H1 (cell line): ENCODE data around the gene ZNF777. TPM values are rescaled to one million over a fixed set of nuclear protein-coding genes. Genes with fewer than 3 reads are reported as not detected.

Experiments
- CTCF ChIA-PET: fragments of 300-600 bp; sonication (Branson Sonifier 250); formaldehyde crosslinking; loops from one replicate; lab custom pipeline; 2021; ENCODE audit not compliant: partially characterized antibody; lab: Charles Lee
- POLR2A ChIA-PET: fragments of 300-600 bp; sonication (Branson Sonifier 250); formaldehyde crosslinking; loops from one replicate; lab custom pipeline; 2021; ENCODE audit warnings: inconsistent platforms; ENCODE audit not compliant: partially characterized antibody; lab: Charles Lee
- DNase-seq, 2 experiments: peaks; one replicate each; pipeline versions ENCODE4 v3.0.0 to v3.0.0-alpha.2; 2010 to 2022; ENCODE audit warnings: low spot score in 2 of 2, low read depth in 1 of 2, mixed read lengths in 1 of 2
- FAIRE-seq: peaks from 2 replicates; lab custom pipeline; 2011; peaks lifted over from hg19 to GRCh38; lab: Jason Lieb, UNC
- H2AFZ ChIP-seq: 2 replicates; pipeline ENCODE4 v1.8.1; 2012; ENCODE audit warnings: low read length, inconsistent platforms
- H2AK5ac ChIP-seq: 2 replicates; pipeline ENCODE4 v1.6.1; 2013; ENCODE audit warnings: low read depth, low read length
- H2BK120ac ChIP-seq: replicated peaks from 2 replicates; pipeline ENCODE3; 2013; ENCODE audit warnings: low read depth, low read length, inconsistent platforms
- H2BK12ac ChIP-seq: 2 replicates; pipeline ENCODE4 v1.6.1; 2013; ENCODE audit warnings: low read depth, low read length
- H2BK15ac ChIP-seq: 2 replicates; pipeline ENCODE4 v1.6.1; 2013; ENCODE audit warnings: low read length
- H2BK20ac ChIP-seq: 2 replicates; pipeline ENCODE4 v1.6.1; 2013; ENCODE audit warnings: low read length
- H2BK5ac ChIP-seq: 2 replicates; pipeline ENCODE4 v1.6.1; 2013; ENCODE audit warnings: low read depth, low read length
- H3K14ac ChIP-seq: 2 replicates; pipeline ENCODE4 v1.6.1; 2013; ENCODE audit warnings: inconsistent platforms; ENCODE audit not compliant: insufficient read length
- H3K18ac ChIP-seq: 2 replicates; pipeline ENCODE4 v1.6.1; 2013; ENCODE audit warnings: low read length; ENCODE audit errors: extremely low read depth
- H3K23ac ChIP-seq: 2 replicates; pipeline ENCODE4 v1.6.1; 2013; ENCODE audit warnings: inconsistent platforms; ENCODE audit not compliant: insufficient read length
- H3K23me2 ChIP-seq: 2 replicates; pipeline ENCODE4 v1.6.1; 2013; ENCODE audit warnings: low read depth, low read length
- H3K27ac ChIP-seq: 2 replicates; pipeline ENCODE4 v1.6.1; 2011; ENCODE audit warnings: low read depth, low read length, inconsistent platforms
- H3K27me3 ChIP-seq, 4 experiments: replicated peaks in 1 of 4; 1 replicate in 1 of 4; 2 replicates in 3 of 4; pipeline versions ENCODE4 v1.6.1 to v1.8.1; 2011 to 2013; ENCODE audit warnings: low read length in 3 of 4, mild to moderate bottlenecking in 3 of 4, inconsistent platforms in 2 of 4, mixed read lengths in 2 of 4, moderate library complexity in 1 of 4; ENCODE audit not compliant: control insufficient read depth in 3 of 4, insufficient read depth in 3 of 4; ENCODE audit errors: extremely low read depth in 1 of 4
- H3K36me3 ChIP-seq, 4 experiments: 2 replicates each; pipeline versions ENCODE4 v1.6.1 to v1.8.1; 2011 to 2013; ENCODE audit warnings: mild to moderate bottlenecking in 4 of 4, low read length in 3 of 4, moderate library complexity in 2 of 4, control low read depth in 1 of 4, inconsistent platforms in 1 of 4; ENCODE audit not compliant: insufficient read depth in 4 of 4, control insufficient read depth in 2 of 4
- H3K4ac ChIP-seq: replicated peaks from 2 replicates; pipeline ENCODE3; 2013; ENCODE audit warnings: low read length, low read depth, mixed read lengths, inconsistent platforms; ENCODE audit not compliant: insufficient read length
- H3K4me1 ChIP-seq, 4 experiments: replicated peaks in 1 of 4; 1 replicate in 1 of 4; 2 replicates in 3 of 4; pipeline versions ENCODE4 v1.6.1 to v1.8.1; 2011 to 2013; ENCODE audit warnings: low read length in 3 of 4, inconsistent platforms in 2 of 4, mixed read lengths in 1 of 4; ENCODE audit not compliant: insufficient read depth in 4 of 4, control insufficient read depth in 3 of 4
- H3K4me2 ChIP-seq, 2 experiments: 2 replicates each; pipeline versions ENCODE4 v1.6.1 to v1.8.1; 2011 to 2013; ENCODE audit warnings: low read depth in 2 of 2, low read length in 2 of 2, control low read depth in 1 of 2, inconsistent platforms in 1 of 2, mild to moderate bottlenecking in 1 of 2; ENCODE audit not compliant: insufficient read depth in 1 of 2
- H3K4me3 ChIP-seq, 4 experiments: fragments of 200-600, 300-600 bp in 1 of 4; sonication (generic), shearing (Covaris generic), sonication (Bioruptor Twin) in 1 of 4; 2 replicates each; pipeline versions ENCODE4 v1.5.1 to v1.8.1; 2011 to 2016; ENCODE audit warnings: low read length in 4 of 4, low read depth in 3 of 4, control low read depth in 2 of 4, inconsistent platforms in 2 of 4, mild to moderate bottlenecking in 2 of 4, mixed read lengths in 1 of 4, moderate library complexity in 1 of 4; ENCODE audit not compliant: insufficient read depth in 2 of 4; ENCODE audit errors: extremely low read depth in 1 of 4
- H3K56ac ChIP-seq: replicated peaks from 2 replicates; pipeline ENCODE3; 2013; ENCODE audit warnings: low read depth, mild to moderate bottlenecking, mixed read lengths, low read length, inconsistent platforms; ENCODE audit not compliant: insufficient read length
- H3K79me1 ChIP-seq: 2 replicates; pipeline ENCODE4 v1.6.1; 2013; ENCODE audit warnings: low read depth, low read length, control low read depth
- H3K79me2 ChIP-seq, 2 experiments: 2 replicates each; pipeline versions ENCODE4 v1.6.1 to v1.8.1; 2012 to 2013; ENCODE audit warnings: low read length in 2 of 2, mild to moderate bottlenecking in 2 of 2, inconsistent platforms in 1 of 2; ENCODE audit not compliant: insufficient read depth in 2 of 2, control insufficient read depth in 1 of 2
- H3K9ac ChIP-seq, 4 experiments: replicated peaks in 1 of 4; 1 replicate in 1 of 4; 2 replicates in 3 of 4; pipeline versions ENCODE4 v1.6.1 to v1.8.1; 2011 to 2013; ENCODE audit warnings: low read depth in 3 of 4, low read length in 3 of 4, control low read depth in 2 of 4, mild to moderate bottlenecking in 2 of 4, moderate library complexity in 2 of 4, inconsistent platforms in 1 of 4; ENCODE audit errors: extremely low read depth in 1 of 4
- H3K9me3 ChIP-seq, 2 experiments: 2 replicates each; pipeline versions ENCODE4 v1.6.1 to v1.8.1; 2012 to 2013; ENCODE audit warnings: mild to moderate bottlenecking in 2 of 2, moderate library complexity in 2 of 2, control low read depth in 1 of 2, inconsistent platforms in 1 of 2, low read depth in 1 of 2, low read length in 1 of 2, mixed read lengths in 1 of 2; ENCODE audit not compliant: insufficient read depth in 2 of 2
- H4K20me1 ChIP-seq, 2 experiments: replicated peaks in 1 of 2; 2 replicates each; pipeline versions ENCODE3 to v1.8.1; 2011 to 2013; ENCODE audit warnings: inconsistent platforms in 2 of 2, low read length in 2 of 2, mild to moderate bottlenecking in 1 of 2; ENCODE audit not compliant: insufficient read depth in 2 of 2, control insufficient read depth in 1 of 2
- H4K5ac ChIP-seq: 2 replicates; pipeline ENCODE4 v1.6.1; 2013; ENCODE audit warnings: low read length, low read depth, mixed read lengths, inconsistent platforms; ENCODE audit not compliant: insufficient read length
- H4K8ac ChIP-seq: 2 replicates; pipeline ENCODE4 v1.8.0; 2013; ENCODE audit warnings: mild to moderate bottlenecking, moderate library complexity, low read length, inconsistent platforms; ENCODE audit not compliant: insufficient read depth; ENCODE audit errors: extremely low read depth
- H4K91ac ChIP-seq: replicated peaks from 2 replicates; pipeline ENCODE3; 2013; ENCODE audit warnings: low read length, mixed read lengths, inconsistent platforms; ENCODE audit not compliant: insufficient read length
- BCL11A ChIP-seq, 2 experiments: IDR thresholded peaks; one replicate each; pipeline ENCODE4 v1.6.1; 2011; ENCODE audit warnings: low read depth in 2 of 2, low read length in 2 of 2, mild to moderate bottlenecking in 2 of 2
- CBX5 ChIP-seq: fragments of 300-800, 300-1000 bp; sonication (generic); IDR thresholded peaks from 2 replicates; pipeline ENCODE4 v1.7.1; 2016; ENCODE audit warnings: antibody characterized with exemption, low read length, low read depth
- CREB1 ChIP-seq: IDR thresholded peaks from 2 replicates; pipeline ENCODE4 v1.6.1; 2012; ENCODE audit warnings: inconsistent platforms
- CTBP2 ChIP-seq: IDR thresholded peaks from 2 replicates; pipeline ENCODE4 v1.7.0; 2011; ENCODE audit warnings: borderline replicate concordance, mild to moderate bottlenecking, moderate library complexity, mixed read lengths, low read length; ENCODE audit not compliant: insufficient read depth, insufficient read length
- GABPA ChIP-seq: IDR thresholded peaks from 2 replicates; pipeline ENCODE4 v1.6.1; 2011; ENCODE audit warnings: mild to moderate bottlenecking, low read length, moderate library complexity, borderline replicate concordance; ENCODE audit not compliant: insufficient read depth
- JUN ChIP-seq: IDR thresholded peaks from 2 replicates; pipeline ENCODE4 v1.6.1; 2011; ENCODE audit warnings: low read depth, mild to moderate bottlenecking, improper control_type of control experiment, low read length
- NRF1 ChIP-seq: IDR thresholded peaks from 2 replicates; pipeline ENCODE4 v1.6.1; 2011; ENCODE audit warnings: mild to moderate bottlenecking, low read depth, low read length, improper control_type of control experiment
- SIX5 ChIP-seq: IDR thresholded peaks from 2 replicates; pipeline ENCODE4 v1.6.1; 2011; ENCODE audit warnings: mild to moderate bottlenecking, low read depth, low read length
- TAF7 ChIP-seq: optimal IDR thresholded peaks from 2 replicates; pipeline ENCODE3; 2011; ENCODE audit warnings: low read depth, mild to moderate bottlenecking, inconsistent platforms, low read length, moderate library complexity, borderline replicate concordance
- WGBS, 2 experiments: shearing (Covaris generic) in 1 of 2; methylation state at CpG; one replicate each; pipeline versions ENCODE4 v1.1.6 to v1.1.7; 2013 to 2015; ENCODE audit warnings: low lambda C conversion rate in 2 of 2, mixed read lengths in 2 of 2, inconsistent platforms in 1 of 2, low coverage in 1 of 2, missing lambda C conversion rate in 1 of 2; ENCODE audit not compliant: insufficient replicate concordance in 2 of 2, insufficient coverage in 1 of 2, insufficient read length in 1 of 2; ENCODE audit errors: extremely low coverage in 1 of 2, missing lambda C conversion rate in 1 of 2; 5-methylcytosine and 5-hydroxymethylcytosine counted together
- polyA plus RNA-seq, 7 experiments: library from polyadenylated mRNA; depleted of rRNA in 3 of 7; stranded (reverse) in 5 of 7; unstranded in 2 of 7; fragments of >200 nt in 5 of 7; fragments of 200-250 nt in 2 of 7; gene quantifications; 1 replicate in 5 of 7; 2 replicates in 1 of 7; 4 replicates in 1 of 7; pipeline versions ENCODE4 v1.2.1 to v1.2.3, GENCODE V29; 2011 to 2013; ENCODE audit warnings: missing spikeins in 2 of 7, mixed read lengths in 2 of 7
- total RNA-seq: library from RNA; stranded (reverse); fragmentation: NEBNext Ultra II Directional; extraction: Animal tissue kit (Norgen Biotek cat#: 25700); gene quantifications from 2 replicates; pipeline ENCODE4 v1.2.1, GENCODE V29; 2021
- TF ChIP-seq, protein P1 (sequence below): IDR thresholded peaks from 2 replicates; pipeline ENCODE4 v1.6.1; 2012; ENCODE audit warnings: inconsistent platforms
- TF ChIP-seq, protein P2 (sequence below): IDR thresholded peaks from 2 replicates; pipeline ENCODE4 v1.6.1; 2012; ENCODE audit warnings: inconsistent platforms

The ZNF777 gene
- total and polyA plus RNA-seq, 2 of the 8 experiments (the other 6 are each of a cell fraction or from before 2014, with no cell fraction given) = 8.0 to 10.1 TPM

DNA sequence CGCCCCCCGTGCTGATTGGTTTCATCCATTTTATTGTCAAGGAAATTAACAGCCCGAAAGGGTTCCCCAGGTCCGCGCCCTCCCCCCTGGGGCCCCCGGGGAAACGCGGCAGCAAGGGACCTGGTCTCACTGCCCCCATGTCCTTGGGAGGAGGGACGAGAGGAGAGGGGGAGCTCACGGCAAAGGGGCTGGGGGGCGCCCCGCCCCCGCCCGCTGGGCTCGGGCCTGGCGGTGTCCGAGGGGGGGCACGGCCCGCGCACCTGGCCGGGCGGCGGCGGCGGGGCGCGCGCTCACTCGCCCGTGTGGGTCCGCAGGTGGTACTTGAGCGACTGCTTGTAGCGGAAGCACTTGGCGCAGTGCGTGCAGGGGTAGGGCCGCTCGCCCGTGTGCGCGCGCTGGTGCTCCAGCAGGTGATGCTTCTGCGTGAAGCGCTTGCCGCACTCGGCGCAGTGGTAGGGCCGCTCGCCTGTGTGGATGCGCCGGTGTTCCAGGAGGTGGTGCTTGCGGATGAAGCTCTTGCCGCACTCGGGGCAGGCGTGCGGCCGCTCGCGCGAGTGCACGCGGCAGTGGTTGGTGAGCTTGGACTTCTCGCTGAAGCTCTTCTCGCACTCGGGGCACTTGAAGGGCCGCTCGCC lies 29.3 kb downstream of the ZNF777 start:
- Histone ChIP-seq H2AK5ac (no peak overlapping the region), H4K91ac (no peak overlapping the region), H2BK20ac (no peak overlapping the region), H3K18ac (no peak overlapping the region), H3K14ac (no peak overlapping the region), H3K79me2 (no peaks in the 10 kb centered on the region), H3K4me2 (no peak overlapping the region), H3K9ac (no peak overlapping the region; a peak in 1 of 7 replicates), H2BK120ac (no peak overlapping the region), H4K5ac (no peak overlapping the region), H3K56ac (no peak overlapping the region), H3K4me3 (no peak overlapping the region), H3K23me2 (no peaks in the 10 kb centered on the region), H3K23ac (no peak overlapping the region), H3K4ac (no peak overlapping the region), H2BK12ac (no peak overlapping the region), H3K9me3 (no peaks in the 10 kb centered on the region), H2AFZ (no peak overlapping the region), H3K27me3 (no peaks in the 10 kb centered on the region), H3K27ac (no peak overlapping the region), H3K79me1 (no peaks in the 10 kb centered on the region), H3K4me1 (no peaks in the 10 kb centered on the region), H4K20me1 (peaks cover 0 to 2% of the 10 kb centered on the region in 2 experiments), H4K8ac (no peak overlapping the region), H2BK5ac (no peak overlapping the region; the same call in 1 of the 2 replicates), H2BK15ac (no peak overlapping the region), H3K36me3 (peaks cover 0 to 16% (median 0%) of the 10 kb centered on the region in 4 experiments; a peak in 3 of 8 replicates)
- CTCF ChIA-PET = interaction anchor here (0.7 to 2.7 kb wide), 10 partner anchors 8 to 196 kb away, joined by 3 to 10 read pairs (median 3); no protein-coding TSS in a partner anchor
- POLR2A ChIA-PET = interaction anchor here (0.6 to 1.9 kb wide), 5 partner anchors 8 to 141 kb away, joined by 3 to 10 read pairs (median 4); partner anchors contain the start of gene ZNF777
- DNase-seq (no peak), FAIRE-seq (no peak)
- 88% methylated on average over 33 of the region's 66 CpGs; no CpG with 5 or more reads in 1 of the 2 experiments for WGBS, 2 experiments
- no peak for TF ChIP-seq JUN
- TF ChIP-seq BCL11A (IDR thresholded peaks at IDR 0.05; ENCODE audit: low read depth in 2 of 2, low read length in 2 of 2) = no peak
- TF ChIP-seq, protein P1, sequence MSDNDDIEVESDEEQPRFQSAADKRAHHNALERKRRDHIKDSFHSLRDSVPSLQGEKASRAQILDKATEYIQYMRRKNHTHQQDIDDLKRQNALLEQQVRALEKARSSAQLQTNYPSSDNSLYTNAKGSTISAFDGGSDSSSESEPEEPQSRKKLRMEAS = 0 out of 2 replicates have a peak, but pooled peaks have one; percentile 15
- TF ChIP-seq CTBP2 = no peak
- TF ChIP-seq, protein P2, sequence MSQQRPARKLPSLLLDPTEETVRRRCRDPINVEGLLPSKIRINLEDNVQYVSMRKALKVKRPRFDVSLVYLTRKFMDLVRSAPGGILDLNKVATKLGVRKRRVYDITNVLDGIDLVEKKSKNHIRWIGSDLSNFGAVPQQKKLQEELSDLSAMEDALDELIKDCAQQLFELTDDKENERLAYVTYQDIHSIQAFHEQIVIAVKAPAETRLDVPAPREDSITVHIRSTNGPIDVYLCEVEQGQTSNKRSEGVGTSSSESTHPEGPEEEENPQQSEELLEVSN = peak; percentile 32; the same call in 1 of the 2 replicates
- no peak for TF ChIP-seq CREB1
- TF ChIP-seq SIX5 = no peak
- TF ChIP-seq GABPA = no peak
- no peak for TF ChIP-seq CBX5
- no peak for TF ChIP-seq NRF1
- TF ChIP-seq TAF7 = no peak
